ENCODE measurements around the gene CDH11. TPM values are rescaled to one million over a fixed set of nuclear protein-coding genes. Genes with fewer than 3 reads are reported as not detected.

CDH11 gene
- total and polyA plus RNA-seq, 10 of the 15 experiments (the other 5 are each of a cell fraction or from before 2014, with no cell fraction given), result 0.31 to 9.7 (median 0.87) TPM

DNA sequence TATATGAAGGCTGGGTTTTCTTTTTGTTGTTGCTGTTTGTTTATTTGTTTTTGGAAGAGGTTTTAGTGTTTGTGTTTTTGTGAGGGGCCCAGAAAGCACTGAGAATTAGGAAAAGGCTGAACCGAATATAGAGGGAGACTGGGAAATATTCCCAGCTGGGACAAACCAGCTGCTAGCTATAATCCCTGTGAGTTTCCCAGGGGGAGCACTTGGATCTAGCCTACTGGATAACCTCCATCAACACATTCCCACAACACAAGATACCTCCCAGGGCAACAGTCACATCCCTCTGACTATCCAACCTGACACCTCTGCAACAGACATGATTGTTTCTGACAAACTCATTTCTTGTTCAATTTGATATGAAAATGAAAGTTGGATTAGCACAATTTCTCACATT, 16.7 kb downstream of the CDH11 start:
- H3K4me1 ChIP-seq (ENCODE audit: control insufficient read depth, insufficient read depth, low read length), result no peaks in the 10 kb centered on the region
- H3K4me2 ChIP-seq (ENCODE audit: control insufficient read depth, insufficient read depth), result no peak overlapping the region
- H3K9me3 ChIP-seq (replicated peaks; ENCODE audit: control insufficient read depth, insufficient read depth, low read length), result no peaks in the 10 kb centered on the region
- 5% methylated on average over 1 of the region's 1 CpG for WGBS (ENCODE audit: insufficient coverage, insufficient replicate concordance, low lambda C conversion rate, missing lambda C conversion rate)
- no peak for FAIRE-seq
- intact Hi-C loops (cut with micrococcal nuclease; ENCODE audit: unreplicated experiment), result no loop called here
- TF ChIP-seq BHLHE40 (IDR thresholded peaks at IDR 0.05; ENCODE audit: borderline replicate concordance in 1 of 2, low read depth in 2 of 2, low read length in 1 of 2) (no peak), STAT1 (conservative IDR thresholded peaks at IDR 0.05) (no peak)
- no peak overlapping the region for H3K9ac ChIP-seq (ENCODE audit: control insufficient read depth, insufficient read depth, low read length)
- no peak for DNase-seq (ENCODE audit: low read depth, low spot score)
- ChIA-PET SMC1A (ENCODE audit: uncharacterized antibody, unreplicated experiment) (interaction anchor here (1.1 to 1.5 kb wide), 2 partner anchors 9 to 11 kb away, joined by 3 to 6 read pairs; no protein-coding TSS in a partner anchor), POLR2A (no interaction called here), RAD21 (ENCODE audit: unreplicated experiment) (no interaction called here), CTCF (interaction anchor here (0.6 to 2.1 kb wide), 3 partner anchors 9 to 491 kb away, joined by 3 to 5 read pairs (median 4); no protein-coding TSS in a partner anchor)
- H4K20me1 ChIP-seq (ENCODE audit: control insufficient read depth, insufficient read depth), result no peaks in the 10 kb centered on the region
- H2AFZ ChIP-seq (ENCODE audit: control insufficient read depth, low read depth, low read length), result no peak overlapping the region
- H3K4me3 ChIP-seq, result no peak overlapping the region
- H3K27ac ChIP-seq (ENCODE audit: control insufficient read depth, insufficient read depth), result no peak overlapping the region
- no peaks in the 10 kb centered on the region for H3K79me2 ChIP-seq (ENCODE audit: control insufficient read depth, insufficient read depth, low read length)
- H3K36me3 ChIP-seq (ENCODE audit: control insufficient read depth in 2 of 2, insufficient read depth in 2 of 2, low read length in 1 of 2), result no peaks in the 10 kb centered on the region
- in situ Hi-C loops (cut with MboI), result loop anchor here (25.0 kb wide), 1 partner anchor 1018 kb away; no protein-coding TSS in a partner anchor
- H3K27me3 ChIP-seq (replicated peaks in 1 of 2; ENCODE audit: control insufficient read depth in 2 of 2, insufficient read depth in 2 of 2, low read length in 1 of 2), result no peaks in the 10 kb centered on the region
- ATAC-seq, result no peak
- no TSS peak for BruUV-seq (replicated peaks)

DNA sequence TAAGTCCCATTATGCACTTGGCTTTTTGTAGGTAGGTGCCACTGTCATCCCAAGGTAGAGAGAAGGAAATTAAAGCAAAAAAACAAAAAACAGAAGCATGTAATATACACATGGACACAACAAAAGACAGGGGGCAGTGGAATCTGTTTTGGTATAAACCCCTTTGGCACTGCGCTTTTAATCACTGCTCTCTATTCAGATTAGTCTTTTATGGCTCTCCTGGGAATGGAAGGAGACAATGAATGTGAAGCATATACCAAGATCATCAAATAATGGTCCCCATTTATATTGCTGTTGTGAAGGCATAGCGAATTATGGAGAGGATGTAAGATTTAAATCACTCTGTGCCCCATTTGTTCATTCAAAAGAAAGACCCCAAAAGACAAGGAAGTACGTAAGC, 17.4 kb downstream of the CDH11 start:
- 29% methylated on average over 3 of the region's 3 CpGs for WGBS (ENCODE audit: insufficient coverage, insufficient replicate concordance, low lambda C conversion rate, missing lambda C conversion rate)
- no peak overlapping the region for H3K9ac ChIP-seq (ENCODE audit: control insufficient read depth, insufficient read depth, low read length)
- BruUV-seq (replicated peaks), result no TSS peak
- H3K27ac ChIP-seq (ENCODE audit: control insufficient read depth, insufficient read depth), result no peak overlapping the region
- in situ Hi-C loops (cut with MboI) (loop anchor here (25.0 kb wide), 1 partner anchor 1017 kb away; no protein-coding TSS in a partner anchor), intact Hi-C loops (cut with micrococcal nuclease; ENCODE audit: unreplicated experiment) (no loop called here)
- ATAC-seq (no peak), FAIRE-seq (no peak), DNase-seq (ENCODE audit: low read depth, low spot score) (no peak)
- H3K27me3 ChIP-seq (replicated peaks in 1 of 2; ENCODE audit: control insufficient read depth in 2 of 2, insufficient read depth in 2 of 2, low read length in 1 of 2), result no peaks in the 10 kb centered on the region
- no peak overlapping the region for H2AFZ ChIP-seq (ENCODE audit: control insufficient read depth, low read depth, low read length)
- RAD21 ChIA-PET (ENCODE audit: unreplicated experiment), result no interaction called here
- no peak overlapping the region for H3K4me2 ChIP-seq (ENCODE audit: control insufficient read depth, insufficient read depth)
- CTCF ChIA-PET, result interaction anchor here (2.1 kb wide), 1 partner anchor 10 kb away, joined by 4 read pairs; no protein-coding TSS in a partner anchor
- SMC1A ChIA-PET (ENCODE audit: uncharacterized antibody, unreplicated experiment), result interaction anchor here (1.1 kb wide), 1 partner anchor 10 kb away, joined by 3 read pairs; no protein-coding TSS in a partner anchor
- TF ChIP-seq, protein P1, sequence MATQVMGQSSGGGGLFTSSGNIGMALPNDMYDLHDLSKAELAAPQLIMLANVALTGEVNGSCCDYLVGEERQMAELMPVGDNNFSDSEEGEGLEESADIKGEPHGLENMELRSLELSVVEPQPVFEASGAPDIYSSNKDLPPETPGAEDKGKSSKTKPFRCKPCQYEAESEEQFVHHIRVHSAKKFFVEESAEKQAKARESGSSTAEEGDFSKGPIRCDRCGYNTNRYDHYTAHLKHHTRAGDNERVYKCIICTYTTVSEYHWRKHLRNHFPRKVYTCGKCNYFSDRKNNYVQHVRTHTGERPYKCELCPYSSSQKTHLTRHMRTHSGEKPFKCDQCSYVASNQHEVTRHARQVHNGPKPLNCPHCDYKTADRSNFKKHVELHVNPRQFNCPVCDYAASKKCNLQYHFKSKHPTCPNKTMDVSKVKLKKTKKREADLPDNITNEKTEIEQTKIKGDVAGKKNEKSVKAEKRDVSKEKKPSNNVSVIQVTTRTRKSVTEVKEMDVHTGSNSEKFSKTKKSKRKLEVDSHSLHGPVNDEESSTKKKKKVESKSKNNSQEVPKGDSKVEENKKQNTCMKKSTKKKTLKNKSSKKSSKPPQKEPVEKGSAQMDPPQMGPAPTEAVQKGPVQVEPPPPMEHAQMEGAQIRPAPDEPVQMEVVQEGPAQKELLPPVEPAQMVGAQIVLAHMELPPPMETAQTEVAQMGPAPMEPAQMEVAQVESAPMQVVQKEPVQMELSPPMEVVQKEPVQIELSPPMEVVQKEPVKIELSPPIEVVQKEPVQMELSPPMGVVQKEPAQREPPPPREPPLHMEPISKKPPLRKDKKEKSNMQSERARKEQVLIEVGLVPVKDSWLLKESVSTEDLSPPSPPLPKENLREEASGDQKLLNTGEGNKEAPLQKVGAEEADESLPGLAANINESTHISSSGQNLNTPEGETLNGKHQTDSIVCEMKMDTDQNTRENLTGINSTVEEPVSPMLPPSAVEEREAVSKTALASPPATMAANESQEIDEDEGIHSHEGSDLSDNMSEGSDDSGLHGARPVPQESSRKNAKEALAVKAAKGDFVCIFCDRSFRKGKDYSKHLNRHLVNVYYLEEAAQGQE (IDR thresholded peaks at IDR 0.05; ENCODE audit: low read depth, low read length), result no peak
- TF ChIP-seq JUND (IDR thresholded peaks at IDR 0.05; ENCODE audit: low read depth, low read length) (no peak), PAX8 (IDR thresholded peaks at IDR 0.05) (no peak), NR2C2 (IDR thresholded peaks at IDR 0.05; ENCODE audit: borderline replicate concordance, control insufficient read depth, insufficient read length, low read depth) (no peak), MEF2B (IDR thresholded peaks at IDR 0.05; ENCODE audit: partially characterized antibody, poor library complexity, severe bottlenecking) (no peak), SMARCA5 (IDR thresholded peaks at IDR 0.05) (no peak), NFYA (IDR thresholded peaks at IDR 0.05; ENCODE audit: borderline replicate concordance, low read depth, low read length) (no peak), IRF4 (IDR thresholded peaks at IDR 0.05; ENCODE audit: low read depth, low read length) (no peak), ZZZ3 (IDR thresholded peaks at IDR 0.05; ENCODE audit: control insufficient read depth, insufficient read length, low read depth) (no peak)
- TF ChIP-seq, protein P2, sequence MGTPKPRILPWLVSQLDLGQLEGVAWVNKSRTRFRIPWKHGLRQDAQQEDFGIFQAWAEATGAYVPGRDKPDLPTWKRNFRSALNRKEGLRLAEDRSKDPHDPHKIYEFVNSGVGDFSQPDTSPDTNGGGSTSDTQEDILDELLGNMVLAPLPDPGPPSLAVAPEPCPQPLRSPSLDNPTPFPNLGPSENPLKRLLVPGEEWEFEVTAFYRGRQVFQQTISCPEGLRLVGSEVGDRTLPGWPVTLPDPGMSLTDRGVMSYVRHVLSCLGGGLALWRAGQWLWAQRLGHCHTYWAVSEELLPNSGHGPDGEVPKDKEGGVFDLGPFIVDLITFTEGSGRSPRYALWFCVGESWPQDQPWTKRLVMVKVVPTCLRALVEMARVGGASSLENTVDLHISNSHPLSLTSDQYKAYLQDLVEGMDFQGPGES (IDR thresholded peaks at IDR 0.05), result no peak
- H3K4me3 ChIP-seq, result no peak overlapping the region
- no peaks in the 10 kb centered on the region for H3K36me3 ChIP-seq (ENCODE audit: control insufficient read depth in 2 of 2, insufficient read depth in 2 of 2, low read length in 1 of 2)
- H3K4me1 ChIP-seq (ENCODE audit: control insufficient read depth, insufficient read depth, low read length), result no peaks in the 10 kb centered on the region
- POLR2A ChIA-PET, result no interaction called here
- no peaks in the 10 kb centered on the region for H3K79me2 ChIP-seq (ENCODE audit: control insufficient read depth, insufficient read depth, low read length)
- H4K20me1 ChIP-seq (ENCODE audit: control insufficient read depth, insufficient read depth), result no peaks in the 10 kb centered on the region
- no peaks in the 10 kb centered on the region for H3K9me3 ChIP-seq (replicated peaks; ENCODE audit: control insufficient read depth, insufficient read depth, low read length)

Data from GM12878 (cell line).